NCI-H1092 (cell line): Measurements from ENCODE around the gene CFAP54.
"Not testable (repeated sequence)": the region's sequence is repeated elsewhere in the genome, so short reads cannot be mapped to it uniquely, and the experiment has no call there.

Source experiments
- DNase-seq: peaks from one replicate; lab custom pipeline; 2025; lab: John Stamatoyannopoulos, UW

Gene CFAP54

DNA sequence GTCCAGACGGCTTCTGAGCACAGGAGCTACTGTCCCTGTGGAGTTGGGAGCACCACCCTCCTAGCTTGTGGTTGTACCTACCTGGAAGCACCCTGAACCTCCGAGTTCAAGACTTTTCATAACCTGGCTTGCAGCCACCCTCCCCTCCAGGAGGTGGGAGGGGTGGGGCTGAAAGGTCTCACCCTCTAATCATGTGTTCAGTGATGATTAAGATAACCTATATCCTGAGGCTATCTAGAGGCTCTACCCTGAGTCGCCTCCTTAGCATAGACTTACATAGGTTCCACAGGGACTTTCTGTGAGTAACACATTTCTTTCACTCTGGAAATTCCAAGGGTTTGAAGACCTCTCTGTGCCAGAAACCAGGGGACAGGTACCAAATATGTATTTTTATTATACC, 146.5 kb downstream of the CFAP54 start:
- DNase-seq = no peak

DNA sequence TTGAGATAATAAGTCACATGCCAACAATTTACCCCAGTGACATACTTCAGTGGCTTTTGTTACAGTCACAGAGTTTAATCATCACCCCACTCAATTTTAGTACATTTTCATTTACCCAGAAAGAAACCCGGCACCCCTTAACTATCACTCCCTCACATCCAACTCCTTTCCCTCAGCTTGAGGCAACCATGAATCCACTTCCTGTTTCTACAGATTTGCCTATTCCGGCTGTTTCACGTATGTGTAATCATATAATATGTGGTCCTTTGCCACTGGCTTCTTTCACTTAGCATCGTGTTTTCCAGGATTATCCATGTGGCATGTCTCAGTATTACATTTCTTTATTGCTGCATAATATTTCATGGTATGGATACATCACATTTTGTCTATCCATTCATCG, 147.5 kb downstream of the CFAP54 start:
- DNase-seq = no peak

DNA sequence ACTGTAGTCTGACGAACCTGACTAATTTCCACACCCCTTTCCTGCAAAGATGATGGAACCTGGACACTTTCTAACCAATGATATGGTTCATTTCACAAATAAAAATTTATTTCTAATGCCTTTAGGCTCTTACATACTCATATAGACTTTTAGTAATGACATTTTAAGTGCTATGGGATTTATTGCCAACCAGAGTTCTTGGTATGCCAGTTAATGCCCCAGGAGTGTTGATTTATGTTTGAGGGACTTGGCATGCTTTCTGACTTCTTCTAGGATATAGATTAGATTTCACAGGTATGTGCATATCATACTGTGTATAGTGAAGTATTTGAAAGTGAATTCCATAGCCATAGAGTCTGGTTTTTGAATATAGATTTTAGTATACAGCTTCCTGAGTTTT, 159.5 kb downstream of the CFAP54 start:
- no peak for DNase-seq

DNA sequence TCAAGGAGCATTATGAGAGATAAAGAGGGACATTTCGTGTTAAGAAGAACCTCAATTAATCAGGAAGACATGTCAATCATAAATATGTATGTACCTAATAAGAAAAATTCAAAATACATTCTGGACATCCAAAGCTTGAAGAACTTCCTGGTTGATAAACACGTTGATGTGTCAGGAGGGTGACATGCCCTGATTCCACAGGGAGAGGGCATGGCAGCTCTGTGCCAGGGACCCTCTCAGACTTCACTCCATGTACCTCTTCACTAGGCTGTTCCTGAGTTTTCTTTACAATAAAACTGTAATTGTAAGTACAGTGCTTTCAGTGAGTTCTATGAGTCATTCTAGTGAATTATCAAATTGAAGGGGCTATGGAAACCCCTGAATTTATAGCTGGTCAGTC, 163.5 kb downstream of the CFAP54 start:
- DNase-seq = peak; percentile 1

DNA sequence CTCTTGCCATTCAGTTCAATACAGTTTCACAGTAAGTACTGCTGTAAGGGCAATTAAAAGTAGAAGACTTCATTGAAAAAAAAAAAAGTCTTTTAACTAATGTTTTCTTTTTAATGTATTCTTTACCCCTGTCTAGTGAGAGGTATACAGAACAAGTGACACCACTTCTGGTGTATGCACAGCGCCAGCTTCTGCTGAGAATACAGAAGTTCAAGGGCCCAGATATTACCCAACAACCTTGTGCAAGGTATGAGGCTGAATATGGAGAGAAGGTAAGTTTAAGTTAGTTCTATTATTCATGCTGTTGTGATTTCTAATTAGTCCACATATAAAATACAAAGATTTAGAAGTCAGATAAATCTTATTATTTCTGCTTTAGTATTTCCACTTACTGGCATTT, 168.7 kb downstream of the CFAP54 start:
- no peak for DNase-seq

DNA sequence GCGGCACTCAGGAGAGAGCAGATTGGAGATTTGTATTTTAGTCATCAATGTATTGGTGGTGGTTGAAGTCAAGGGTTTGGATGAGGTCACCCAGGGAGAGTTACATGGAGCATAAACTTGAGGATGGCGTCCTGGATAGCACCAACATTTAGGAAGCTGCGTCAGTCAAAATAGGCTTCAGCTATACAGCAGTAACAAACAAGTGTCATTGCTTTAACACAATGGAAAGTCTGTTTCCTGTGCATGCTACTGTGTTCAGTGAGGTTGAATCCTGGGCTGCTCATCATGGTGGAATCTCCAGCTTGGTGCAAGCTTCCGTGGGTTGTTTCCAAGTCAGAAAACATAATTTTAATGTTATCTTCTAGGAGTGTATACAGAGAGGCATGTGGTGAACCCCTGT, 180.4 kb downstream of the CFAP54 start:
- no peak for DNase-seq

DNA sequence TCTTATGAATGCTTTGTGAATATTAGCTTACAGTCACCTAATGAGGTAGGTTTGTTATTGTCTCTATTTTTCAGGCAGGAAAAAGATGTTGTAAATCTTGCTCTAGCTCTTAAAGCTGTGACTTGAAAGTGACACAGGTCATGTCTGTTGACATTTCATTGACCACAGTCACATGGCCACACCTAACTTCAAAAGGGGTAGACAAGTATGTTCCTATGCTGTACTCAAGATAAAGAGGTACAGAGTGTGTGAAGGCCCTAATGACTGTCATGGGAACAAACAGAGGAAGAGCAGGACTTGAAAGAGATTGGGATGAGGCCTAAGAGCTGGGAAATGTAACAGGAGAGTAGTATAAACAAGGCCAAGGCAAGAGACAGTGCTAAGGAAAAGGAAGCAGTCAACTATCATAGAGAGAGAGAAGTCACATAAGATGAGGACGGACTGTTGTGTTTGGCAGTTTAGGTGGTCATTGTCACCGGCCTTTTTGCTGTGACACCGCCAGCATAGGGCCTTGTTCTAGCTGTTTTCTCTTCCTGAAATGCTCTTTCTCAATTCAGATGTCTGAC, 181.0 kb downstream of the CFAP54 start:
- no peak for DNase-seq

DNA sequence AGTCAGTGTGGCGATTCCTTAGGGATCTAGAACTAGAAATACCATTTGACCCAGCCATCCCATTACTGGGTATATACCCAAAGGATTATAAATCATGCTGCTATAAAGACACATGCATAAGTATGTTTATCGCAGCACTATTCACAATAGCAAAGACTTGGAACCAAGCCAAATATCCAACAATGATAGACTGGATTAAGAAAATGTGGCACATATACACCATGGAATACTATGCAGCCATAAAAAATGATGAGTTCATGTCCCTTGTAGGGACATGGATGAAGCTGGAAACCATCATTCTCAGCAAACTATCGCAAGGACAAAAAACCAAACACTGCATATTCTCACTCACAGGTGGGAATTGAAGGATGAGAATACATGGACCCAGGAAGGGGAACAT, 186.1 kb downstream of the CFAP54 start:
- DNase-seq = not testable (repeated sequence)

DNA sequence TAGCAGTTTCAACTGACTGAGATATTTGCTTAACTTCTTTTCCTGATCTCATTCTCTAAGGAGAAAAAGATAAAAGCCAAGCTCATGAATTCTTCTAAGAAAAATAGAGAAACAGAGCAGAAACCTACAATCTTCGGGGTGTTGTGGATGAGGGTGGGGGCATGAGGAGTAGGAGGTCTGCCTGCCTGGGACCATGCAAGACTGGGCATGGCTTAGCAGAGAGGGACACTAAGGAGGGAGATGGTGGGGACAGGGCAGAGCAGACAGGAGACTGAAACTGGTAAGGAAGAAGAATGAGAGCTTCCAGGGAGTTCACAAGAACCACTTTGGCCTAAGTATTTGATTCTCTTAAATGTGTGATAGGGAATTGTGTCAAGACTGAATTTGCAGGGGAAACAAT, 188.0 kb downstream of the CFAP54 start:
- DNase-seq = no peak

DNA sequence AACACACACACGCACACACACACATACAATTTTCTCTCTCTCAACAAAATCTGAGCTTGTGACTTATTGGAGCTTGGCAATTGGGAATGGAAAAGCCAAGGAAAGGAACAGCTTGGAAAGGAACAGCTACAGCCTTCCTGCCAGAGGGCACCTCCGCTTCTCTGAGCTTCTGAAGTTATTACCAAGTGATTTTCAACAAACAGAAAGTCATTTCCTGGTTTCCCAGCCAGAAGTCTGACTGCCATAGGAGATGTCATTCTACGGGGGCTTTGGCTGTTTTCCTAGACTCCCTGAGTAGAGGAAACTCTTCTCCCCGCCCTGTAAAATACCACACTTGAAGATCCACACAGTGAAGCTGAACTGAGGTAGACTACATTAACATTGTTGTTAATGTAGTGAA, 198.3 kb downstream of the CFAP54 start:
- no peak for DNase-seq

DNA sequence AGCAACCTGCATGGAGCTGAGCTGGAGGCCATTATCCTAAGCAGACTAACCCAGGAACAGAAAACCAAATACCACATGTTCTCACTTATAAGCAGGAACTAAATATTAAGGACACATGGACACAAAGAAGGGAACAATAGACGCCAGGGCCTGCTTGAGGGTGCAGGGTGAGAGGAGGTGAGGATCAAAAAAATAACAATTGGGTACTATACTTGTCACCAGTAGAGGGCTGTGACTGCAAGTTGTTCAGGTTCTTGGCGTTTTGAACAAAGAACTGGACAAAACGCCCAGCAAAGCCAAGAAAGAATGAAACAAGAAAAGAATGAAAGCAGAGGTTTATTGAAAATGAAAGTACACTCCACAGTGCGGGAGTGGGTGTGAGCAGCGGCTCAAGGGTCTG, 209.1 kb downstream of the CFAP54 start:
- DNase-seq = no peak

DNA sequence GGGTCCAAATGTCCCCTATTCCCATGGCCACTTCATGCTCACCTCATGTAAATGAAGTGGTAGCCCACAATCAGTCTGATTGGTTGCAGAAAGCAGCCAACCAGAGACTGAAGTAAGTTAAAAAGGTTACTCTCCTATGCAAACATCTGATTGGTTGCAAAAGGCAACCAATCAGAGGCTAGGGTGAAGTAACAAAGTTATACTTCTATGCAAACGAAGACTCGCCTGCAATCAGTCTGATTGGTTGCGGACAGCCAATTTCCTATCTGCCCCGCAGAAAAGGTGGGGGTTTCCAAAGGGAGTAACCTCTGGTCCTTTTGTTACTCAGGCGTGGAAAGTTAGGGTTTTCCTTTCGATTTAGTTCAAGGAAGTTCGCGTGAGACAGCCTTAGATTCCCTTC, 209.6 kb downstream of the CFAP54 start:
- no peak for DNase-seq

DNA sequence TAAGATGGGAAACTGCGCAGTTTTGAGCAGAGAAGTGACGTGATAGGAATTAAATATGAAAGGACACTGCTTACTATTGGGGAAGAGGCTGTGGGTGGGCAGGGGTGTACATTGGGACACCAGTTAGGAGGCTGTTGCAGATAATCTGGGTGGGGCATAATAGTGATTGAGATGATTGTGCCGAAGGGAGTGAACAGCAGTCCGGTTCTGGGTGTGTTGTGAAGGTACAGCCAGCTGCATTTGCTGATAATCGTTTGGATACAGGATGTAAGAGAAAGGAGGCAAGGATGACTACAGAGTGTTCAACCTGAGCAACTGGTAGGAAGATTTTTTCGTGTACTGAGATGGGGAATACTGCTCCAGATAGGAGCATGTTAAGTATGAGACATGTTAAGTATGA, 212.5 kb downstream of the CFAP54 start:
- no peak for DNase-seq

DNA sequence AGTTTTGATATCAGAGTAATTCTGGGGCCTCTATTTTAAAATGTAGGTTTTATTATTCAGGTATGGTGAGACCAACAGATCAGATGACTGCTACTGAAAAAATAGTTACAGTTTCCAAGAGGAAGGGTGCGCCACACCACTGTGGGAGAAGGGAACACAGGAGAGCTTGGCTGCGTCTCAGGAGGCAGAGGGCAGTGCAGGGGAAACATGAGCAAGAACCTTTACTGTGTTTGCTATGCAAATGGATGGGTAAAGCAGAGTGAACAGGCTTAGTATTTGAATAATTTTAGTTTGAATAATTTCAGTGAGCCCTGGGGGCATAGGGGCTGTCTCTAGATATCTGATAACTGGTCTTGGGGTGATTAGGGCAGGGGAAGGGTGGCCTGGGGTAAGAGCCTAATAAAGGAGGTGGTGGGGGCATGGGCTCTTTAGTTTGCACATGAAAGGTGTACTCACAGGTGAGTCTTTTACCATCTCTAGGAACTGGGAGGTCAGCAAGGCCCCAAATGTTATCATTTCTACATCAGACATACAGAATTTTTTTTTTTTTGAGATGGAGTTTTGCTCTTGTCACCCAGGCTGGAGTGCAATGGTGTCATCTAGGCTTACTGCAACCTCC, 220.9 kb downstream of the CFAP54 start:
- DNase-seq = peak; percentile 5

DNA sequence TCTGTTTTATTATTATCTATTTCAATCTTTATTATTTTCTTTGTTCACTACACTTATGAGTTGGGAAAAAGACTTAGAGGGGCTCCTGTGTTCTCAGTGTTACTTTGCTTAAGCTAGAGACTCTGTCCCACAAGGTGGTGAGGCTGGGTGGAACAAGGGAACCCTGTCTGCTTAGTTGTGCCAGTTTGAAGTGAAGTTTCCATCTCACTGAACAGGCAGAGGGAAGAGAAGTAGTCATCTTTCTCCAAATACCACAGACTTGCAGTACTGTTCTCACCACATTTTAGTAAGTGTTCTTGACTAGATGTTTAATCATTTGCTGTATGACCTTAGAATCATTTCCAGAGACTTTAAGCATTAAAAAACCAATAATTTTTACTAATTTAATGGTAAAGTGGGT, 222.0 kb downstream of the CFAP54 start:
- DNase-seq = no peak

DNA sequence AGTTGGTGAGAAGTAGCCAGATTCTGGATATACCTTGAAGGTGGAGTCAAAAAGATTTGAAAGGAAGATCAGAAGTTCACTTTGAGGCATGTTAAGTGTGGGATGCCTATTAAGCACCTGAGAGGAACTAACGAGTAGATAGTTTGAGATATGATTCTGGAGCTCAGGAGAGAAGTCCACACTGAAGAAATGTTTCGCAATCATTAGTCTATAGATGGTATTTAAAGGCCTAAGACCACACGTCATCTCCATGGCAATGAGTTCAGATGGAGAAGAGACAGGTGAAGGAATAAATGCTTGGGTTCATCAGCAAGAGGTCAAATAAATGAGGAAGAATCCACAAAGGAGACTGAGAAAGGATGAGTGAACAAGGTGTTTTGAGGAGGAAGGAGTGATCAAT, 224.8 kb downstream of the CFAP54 start:
- DNase-seq = no peak

DNA sequence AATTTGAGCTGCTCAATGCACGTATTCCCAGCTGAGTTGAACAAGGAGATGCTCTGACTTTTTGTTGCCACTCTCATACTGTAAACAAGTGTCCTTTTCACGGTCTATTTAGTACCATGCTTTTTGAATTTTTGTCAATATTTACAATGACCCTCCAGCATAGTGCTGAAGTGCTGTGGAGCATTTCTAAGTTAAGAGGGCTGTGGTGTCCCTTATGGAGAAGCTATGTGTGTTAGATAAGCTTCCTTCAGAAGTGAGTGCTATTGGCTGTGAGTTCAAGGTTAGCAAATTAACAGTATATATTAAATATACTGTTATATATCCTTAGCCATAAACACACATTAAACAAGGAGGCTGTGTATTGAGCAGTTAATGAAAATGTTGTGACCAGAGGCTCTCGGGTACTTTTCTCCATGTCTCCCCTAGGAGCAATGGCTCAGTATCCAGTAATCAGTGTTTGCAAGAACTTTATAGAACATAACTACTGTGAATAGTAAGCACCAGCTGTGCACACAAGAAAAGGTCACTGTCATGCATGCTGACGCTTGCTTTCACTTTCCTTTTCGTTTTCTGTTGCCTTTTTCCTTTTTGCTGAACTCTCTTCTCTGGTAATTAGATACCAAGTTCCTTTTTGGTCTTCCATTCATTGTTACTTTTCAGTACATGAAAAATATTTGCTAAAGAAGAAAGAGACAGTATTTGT, 230.4 kb downstream of the CFAP54 start:
- peak; percentile 1 for DNase-seq

DNA sequence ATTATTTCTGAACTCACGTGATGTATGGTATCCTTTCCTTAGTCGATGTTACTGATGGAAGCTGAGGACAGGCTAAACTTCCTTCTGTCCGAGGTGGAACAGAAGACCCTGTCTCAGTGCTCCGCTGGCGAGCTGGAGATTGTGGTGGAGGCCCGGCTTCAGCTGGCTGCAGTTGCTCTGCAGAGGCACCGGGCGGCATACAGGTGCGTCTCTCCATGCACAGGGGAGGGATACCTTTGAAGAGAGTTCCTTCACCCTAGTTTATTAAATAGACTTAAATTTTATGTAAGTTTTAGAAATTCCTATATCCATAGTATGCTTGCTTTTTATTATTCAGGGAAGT, 231.0 kb downstream of the CFAP54 start:
- DNase-seq = no peak

DNA sequence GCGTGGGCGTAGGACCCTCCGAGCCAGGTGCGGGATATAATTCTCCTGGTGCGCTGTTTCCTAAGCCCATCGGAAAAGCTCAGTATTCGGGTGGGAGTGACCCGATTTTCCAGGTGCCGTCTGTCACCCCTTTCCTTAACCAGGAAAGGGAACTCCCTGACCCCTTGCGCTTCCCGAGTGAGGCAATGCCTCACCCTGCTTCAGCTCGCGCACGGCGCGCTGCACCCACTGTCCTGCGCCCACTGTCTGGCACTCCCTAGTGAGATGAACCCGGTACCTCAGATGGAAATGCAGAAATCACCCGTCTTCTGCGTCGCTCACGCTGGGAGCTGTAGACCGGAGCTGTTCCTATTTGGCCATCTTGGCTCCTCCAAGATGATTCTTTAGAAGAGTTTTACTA, 240.1 kb downstream of the CFAP54 start:
- DNase-seq = not testable (repeated sequence)

DNA sequence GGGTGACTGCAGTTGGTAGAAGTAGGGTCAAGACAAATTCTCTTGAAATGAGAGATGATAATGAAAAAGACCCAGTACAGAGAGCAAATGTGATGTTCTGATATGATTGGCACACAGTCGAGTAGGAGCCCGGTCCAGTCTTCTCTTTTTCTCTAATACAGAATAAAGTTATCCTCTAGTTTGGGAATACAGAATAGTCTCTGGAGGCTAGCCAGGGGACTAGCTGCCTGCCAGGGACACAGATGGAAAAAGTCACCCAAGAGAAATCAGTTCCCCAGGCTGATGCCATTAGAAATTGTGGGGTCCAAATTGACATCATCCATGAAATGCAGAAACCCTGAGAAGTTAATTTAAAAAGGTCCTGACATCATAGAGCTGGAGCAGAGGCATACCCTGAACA, 240.5 kb downstream of the CFAP54 start:
- no peak for DNase-seq

DNA sequence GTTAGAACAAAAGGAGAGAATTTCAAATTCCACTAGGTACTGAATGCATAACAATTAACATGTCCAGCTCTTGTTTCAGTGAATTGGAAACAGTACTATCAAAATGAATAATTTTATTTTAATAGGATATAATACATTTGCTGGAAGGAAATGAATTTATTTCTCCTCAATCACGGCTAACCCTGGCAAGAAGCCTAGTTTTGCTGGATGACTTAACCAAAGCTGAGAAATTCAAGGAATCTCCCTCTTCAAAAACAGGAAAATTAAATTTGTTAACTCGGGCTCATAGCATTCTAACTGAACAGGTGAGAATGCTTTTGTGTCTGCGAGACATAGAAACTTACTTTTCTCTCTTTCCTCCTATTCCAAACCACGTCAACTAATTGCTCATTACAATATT, 254.2 kb downstream of the CFAP54 start:
- DNase-seq = no peak

DNA sequence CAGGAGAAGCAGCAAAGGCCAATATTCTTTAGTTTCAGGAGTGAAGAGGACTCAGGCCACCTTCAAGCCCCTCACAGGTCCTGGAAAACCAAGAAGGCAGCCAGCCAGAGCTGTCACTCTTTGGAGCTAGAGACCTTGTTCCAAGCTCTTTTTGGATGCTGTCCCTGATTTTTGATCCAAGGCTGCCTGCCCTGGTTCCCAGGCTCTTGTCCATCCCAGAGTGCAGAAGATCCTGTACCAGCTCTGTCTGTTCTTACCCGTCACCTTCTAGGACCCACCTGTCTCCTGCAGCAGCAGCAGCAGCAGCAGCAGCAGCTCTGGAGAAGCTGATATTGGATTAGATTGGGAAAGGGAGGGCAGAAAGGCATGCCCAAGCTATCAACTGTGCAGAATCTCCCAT, 260.6 kb downstream of the CFAP54 start:
- no peak for DNase-seq

DNA sequence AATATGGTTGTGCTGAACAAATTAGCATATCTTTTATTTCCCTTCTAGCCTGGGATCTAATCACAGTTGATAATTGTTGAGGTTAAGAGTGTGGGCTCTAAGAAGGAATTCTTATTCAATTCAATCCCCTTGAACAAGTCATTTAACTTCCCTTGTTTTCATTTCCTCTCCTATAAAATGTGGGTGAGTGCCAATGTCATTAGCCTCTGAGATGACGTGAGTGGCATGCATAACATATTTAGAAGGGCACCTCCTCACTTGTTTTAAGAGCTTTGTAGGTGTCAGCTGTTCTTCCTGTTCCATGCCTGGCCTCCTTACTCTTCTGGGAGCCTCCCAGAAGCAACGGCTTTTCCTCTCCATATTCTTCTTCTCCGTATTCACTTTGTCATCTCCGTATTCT, 262.2 kb downstream of the CFAP54 start:
- DNase-seq = no peak

DNA sequence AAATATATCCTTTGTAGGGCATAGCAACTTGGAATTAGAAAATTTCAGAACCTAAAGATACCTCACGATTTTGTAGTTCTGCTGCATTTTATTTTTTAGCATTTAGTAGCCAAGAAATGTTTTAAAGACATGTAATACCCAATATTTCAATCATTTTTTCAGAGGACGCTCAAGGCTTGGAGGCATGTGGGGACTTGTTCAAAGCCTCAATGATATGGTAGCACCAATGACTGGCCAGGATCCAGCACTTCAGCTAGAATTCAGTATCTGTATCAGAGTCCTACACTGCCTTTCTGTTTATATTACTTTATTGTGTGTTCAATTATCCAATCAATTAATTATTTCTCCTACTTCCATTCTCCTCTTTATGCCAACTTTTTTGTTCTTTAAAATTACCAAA, 262.8 kb downstream of the CFAP54 start:
- DNase-seq = no peak
